ENCODE measurements around the gene PLCH1.

PLCH1 gene

GRCh38 chr3:155448531-155448930 lies 296.3 kb downstream of the PLCH1 start:
- DNase-seq: no peak

- DNase-seq: no peak
Observed at GRCh38 chr3:155446366-155446765, 298.5 kb downstream of the PLCH1 start.

GRCh38 chr3:155444771-155445170 lies 300.1 kb downstream of the PLCH1 start:
- DNase-seq: no peak

DNA sequence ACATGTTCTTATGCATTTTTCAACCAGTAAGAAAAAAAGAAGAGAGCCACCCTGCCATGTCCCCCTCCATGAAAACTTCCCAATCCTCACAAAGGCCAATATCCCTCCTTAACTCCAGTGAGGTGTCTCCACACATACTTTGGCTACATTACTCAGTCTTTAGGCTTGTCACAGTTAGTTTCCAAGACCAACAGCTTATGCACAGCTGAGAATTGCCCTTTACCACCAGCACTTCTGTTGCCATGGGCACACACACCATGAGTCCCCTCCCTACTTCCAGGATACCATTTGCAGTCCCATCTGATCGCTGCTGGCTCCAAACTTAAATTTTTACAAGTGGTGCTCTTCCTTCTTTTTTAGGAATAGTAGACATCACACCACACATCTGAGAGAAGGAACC lies 301.1 kb downstream of the PLCH1 start:
- no peak for DNase-seq

DNA sequence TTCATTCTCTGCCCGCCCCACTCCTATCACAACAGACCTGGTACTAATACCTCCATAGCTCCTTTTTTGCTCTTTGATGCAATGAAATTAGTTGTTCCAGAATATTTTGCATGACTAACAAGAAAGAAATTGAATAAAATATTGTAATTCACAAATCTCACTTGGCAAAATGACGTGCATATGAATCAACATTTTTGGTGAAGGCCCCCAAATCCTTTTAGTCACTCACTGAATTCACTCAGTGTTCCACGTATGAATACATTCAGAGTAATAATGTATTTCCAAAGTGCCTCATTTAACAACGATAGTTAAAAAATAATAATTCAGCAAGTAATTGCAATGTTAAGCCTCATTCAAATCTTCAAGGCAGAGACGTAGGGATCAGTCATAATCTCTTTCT lies 302.8 kb downstream of the PLCH1 start:
- no peak for DNase-seq

DNA sequence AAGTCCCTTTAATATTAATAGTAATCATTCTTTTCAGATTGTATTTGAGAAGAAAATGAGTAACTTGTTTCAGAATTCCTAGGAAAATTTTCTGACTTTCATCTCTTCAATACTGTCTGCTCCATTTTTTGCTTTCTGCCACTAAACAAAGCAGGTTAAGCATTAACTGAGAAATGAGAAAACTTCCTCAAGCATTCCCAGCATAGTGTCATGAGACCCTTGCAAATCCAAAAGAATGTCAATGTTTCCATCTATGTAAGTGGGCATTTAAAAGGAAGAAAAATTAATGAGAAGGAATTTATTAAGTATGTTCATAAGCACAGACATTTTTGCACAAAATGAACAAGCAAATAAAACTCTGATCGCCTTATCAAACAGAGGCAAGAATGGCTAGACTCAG lies 303.4 kb downstream of the PLCH1 start:
- no peak for DNase-seq

DNA sequence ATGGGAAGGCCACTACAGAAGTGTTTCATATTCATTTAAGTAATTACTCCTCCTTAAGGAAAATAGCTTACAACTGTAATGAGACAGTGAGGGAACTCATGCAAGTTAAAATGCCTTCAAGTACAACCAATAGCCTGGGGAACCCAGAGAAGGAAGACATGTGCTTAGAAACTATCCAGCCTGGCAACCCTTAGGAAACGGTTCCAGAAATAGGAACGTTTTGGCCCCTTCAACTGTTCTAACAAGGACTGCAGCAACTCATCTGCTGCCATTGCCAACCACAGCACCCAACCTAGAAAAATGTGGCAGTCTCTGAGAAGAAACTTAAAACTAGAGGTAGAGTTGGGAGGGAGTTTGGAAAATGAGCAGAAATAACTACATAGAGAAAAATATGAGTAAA lies 303.8 kb downstream of the PLCH1 start:
- DNase-seq: no peak

DNA sequence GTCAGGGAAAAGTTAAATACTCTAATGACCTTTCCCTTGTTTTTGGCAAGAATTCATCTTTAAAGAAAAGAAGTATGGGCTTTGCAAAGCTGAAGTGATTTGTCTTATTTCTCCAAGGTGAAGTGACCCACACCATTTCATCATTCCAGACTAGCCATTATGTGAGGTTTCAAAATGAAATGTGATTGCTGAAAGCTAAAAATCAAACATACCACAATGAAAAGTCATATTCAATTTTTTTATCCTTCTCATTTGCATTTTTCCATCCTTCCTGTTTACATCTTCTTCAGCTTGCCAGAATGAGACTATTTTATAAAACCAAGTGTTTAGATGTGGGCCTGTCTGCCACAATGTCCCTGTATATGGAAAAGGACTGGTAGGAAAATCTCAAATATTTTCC lies 309.1 kb downstream of the PLCH1 start:
- no peak for DNase-seq

- DNase-seq: no peak
Observed at GRCh38 chr3:155431856-155432570, 312.9 kb downstream of the PLCH1 start.

- DNase-seq: no peak
Observed at GRCh38 chr3:155428563-155428962, 316.3 kb downstream of the PLCH1 start.

- DNase-seq: no peak
Observed at GRCh38 chr3:155426524-155427230, 318.2 kb downstream of the PLCH1 start.

DNA sequence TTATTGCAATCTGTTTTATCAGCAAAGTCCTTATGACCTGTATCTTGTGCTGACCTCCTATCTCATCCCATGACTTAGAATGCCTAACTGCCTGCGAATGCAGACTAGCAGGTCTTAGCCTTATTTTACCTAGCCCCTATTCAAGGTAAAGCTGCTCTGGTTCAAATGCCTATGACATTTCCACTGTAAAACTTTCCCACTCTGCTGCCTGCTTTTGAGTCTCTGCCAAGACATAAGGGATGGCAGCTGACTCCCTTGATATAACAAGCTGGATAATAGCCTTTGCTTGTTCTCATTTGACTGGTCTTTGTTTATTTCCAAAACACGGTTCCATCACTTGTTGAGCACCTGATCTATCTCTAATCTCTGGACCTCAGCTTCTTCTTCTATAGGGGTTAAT lies 319.5 kb downstream of the PLCH1 start:
- DNase-seq: no peak

DNA sequence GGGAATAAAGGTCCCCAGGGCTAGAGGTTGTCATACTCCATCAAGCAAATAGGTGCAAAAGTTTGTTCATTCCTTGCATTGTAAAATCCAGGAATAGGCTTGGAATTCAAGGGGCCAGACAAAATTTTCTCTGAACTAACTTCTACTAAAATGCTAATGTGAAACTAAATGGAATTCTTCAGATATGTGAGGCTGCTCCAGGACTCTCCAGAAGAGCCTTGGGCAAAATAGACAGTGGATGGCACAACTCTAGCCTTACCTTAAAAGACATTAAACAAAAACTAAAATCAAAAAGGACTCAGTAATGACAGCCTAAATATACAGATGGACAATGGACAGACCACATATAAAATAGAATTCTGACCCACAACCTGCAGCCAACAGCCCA lies 320.6 kb downstream of the PLCH1 start:
- no peak for DNase-seq

DNA sequence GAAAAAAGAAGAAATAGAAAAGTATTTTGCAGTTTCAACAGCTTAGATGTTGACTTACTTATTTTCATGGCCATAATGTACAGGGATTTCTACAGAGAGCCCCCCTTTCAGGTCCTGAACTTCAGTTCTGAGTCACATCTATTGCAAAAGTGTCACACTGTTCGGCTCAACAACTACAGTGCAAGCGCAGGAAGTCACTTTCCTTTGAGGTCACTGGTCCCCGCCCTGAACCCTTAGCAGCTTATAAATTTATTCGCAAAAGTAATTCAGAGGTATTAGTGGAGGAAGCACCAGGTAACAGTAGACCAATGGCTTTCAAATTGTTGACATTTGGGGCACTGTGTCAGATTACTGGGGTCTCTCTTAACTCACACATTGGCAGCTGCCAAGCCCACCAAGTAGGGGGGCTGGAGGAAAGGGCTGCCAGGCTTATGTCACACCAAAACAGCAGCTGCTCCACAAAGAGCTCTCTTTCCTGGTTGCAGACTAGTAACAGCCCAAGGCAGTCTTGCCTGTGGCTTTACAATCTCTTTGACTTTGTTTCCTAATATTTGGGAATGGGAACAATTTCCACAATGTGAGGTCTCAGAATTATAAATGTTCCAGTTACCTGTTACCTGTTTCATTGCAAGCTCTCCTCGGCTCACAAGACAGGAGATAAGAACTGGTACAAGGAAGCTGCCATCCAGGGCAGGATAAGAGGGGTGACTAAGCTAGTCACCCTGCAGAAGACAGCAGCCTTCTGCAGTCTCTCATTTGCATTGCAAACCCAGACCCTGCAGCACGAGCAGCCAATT lies 321.1 kb downstream of the PLCH1 start:
- no peak for DNase-seq

GRCh38 chr3:155420881-155421486 lies 323.9 kb downstream of the PLCH1 start:
- no peak for DNase-seq

- no peak for DNase-seq
Observed at GRCh38 chr3:155420406-155420805, 324.5 kb downstream of the PLCH1 start.

DNA sequence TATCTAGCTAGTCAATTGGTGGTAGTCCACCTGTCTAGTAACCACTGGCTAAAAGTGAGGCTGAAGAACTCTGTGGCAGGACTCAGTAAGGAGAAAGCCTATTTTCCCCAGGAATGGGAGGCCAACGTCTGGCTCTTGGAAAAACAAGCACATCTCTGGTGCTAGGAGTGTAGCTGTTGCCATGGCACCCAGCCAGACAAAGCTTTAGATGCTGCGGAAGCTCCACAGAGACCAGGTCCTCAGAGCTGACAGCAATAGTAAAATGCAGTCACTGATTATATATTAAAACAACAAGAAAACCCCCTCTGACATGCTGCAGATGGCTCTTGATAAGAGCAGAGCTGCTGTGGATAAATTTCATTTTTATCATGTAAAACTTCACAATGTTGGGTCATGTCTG lies 326.5 kb downstream of the PLCH1 start:
- DNase-seq: no peak

DNA sequence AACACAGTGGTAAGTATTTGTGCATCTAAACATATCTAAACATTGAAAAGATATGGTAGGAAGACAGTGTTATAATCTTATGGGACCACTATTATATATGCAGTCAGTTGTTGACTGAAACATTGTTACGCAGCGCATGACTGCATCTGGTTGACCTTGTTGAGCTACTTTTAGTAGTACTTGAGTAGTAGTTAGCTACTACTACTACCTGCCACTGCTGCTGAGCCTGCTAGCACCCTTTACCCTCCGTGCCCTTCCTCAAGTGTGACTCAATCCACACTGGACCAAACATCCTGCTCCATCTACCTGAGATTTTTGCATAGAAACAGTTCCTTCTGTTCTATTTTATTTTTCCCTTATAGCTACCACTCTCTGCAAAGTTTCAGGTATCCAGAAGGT lies 327.8 kb downstream of the PLCH1 start:
- DNase-seq: no peak

- no peak for DNase-seq
Observed at GRCh38 chr3:155416500-155417118, 328.3 kb downstream of the PLCH1 start.

GRCh38 chr3:155412904-155413303 lies 332.0 kb downstream of the PLCH1 start:
- DNase-seq: no peak

DNA sequence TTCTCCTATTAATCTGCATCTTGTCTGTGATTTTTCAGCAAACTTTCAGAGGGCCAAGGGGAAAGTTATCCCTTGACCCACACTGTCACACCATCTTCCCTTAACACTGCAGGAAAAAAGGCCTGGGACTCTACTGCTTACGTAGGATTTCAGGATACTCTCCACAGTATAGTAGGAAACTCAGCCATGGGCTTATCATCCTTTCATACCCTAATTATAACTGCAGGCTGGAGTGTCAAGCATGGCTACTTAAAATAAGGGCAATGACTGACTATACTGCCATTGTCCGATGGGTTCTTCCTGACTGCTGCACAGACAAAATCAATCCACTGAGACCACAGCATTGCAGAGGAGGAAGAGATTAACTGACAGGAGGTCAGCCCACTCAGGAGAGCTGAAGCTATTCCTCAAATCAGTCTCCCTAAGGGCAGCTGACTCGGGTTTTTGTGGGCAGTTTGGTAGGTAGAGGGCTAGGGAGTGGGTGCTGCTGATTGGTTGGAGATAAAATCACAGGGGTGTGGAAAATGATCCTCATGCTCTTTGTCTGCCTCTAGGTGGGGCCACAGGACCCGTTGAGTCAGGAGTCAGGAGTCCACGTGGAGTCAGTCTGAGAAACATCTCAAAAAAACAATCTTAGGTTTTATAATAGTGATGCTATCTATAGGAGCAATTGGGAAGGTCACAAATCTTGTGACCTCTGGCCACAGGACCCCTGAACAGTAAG lies 333.2 kb downstream of the PLCH1 start:
- DNase-seq: no peak

- DNase-seq: no peak
Observed at GRCh38 chr3:155409336-155409735, 335.5 kb downstream of the PLCH1 start.

Measured in effector CD4-positive, alpha-beta T cell (primary cell).